Measurements from ENCODE around the gene IL1RAP. TPM values are rescaled to one million over a fixed set of nuclear protein-coding genes. Genes with fewer than 3 reads are reported as not detected.

The IL1RAP gene
- total and polyA plus RNA-seq, 10 donors = 1.1 to 47.4 (median 24.6) TPM

DNA sequence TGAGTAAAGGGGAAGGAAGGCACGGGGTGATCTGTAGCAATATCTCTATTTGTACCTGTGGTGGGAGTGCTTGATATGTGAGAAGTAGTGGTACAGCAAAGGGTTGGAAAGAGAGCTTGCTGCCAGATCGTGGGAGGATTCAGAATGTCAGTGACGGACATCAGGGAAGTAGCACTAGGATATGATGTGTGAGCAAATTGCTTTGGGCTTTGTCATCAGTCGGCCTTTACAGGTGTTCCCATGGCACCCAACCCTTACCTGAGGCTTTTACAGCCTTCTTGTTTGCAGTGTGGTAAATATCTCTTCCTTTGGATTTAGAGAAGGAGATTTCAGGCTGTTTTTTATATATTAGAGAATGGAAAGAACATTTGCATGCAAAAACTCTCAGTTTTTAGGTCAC is 29.8 kb downstream of the IL1RAP start:
- H3K36me3 ChIP-seq = no peaks in the 10 kb centered on the region
- no peak overlapping the region for H3K27ac ChIP-seq
- H3K27me3 ChIP-seq (replicated peaks in 1 of 7) = no peaks in the 10 kb centered on the region
- TF ChIP-seq POLR2A (IDR thresholded peaks at IDR 0.05) = no peak
- no peak for TF ChIP-seq POLR2AphosphoS5 (IDR thresholded peaks at IDR 0.05)
- no peak for TF ChIP-seq CTCF (IDR thresholded peaks at IDR 0.05 in 8 of 11, conservative IDR thresholded peaks at IDR 0.05 in 3 of 11)
- DNase-seq = no peak
- H3K4me3 ChIP-seq = no peak overlapping the region
- WGBS, 5 donors = 73 to 89% (median 74%) methylated on average over 4 of the region's 4 CpGs
- H3K4me1 ChIP-seq = no peaks in the 10 kb centered on the region
- intact Hi-C loops (cut with DNase I; ENCODE audit: low total_unique reads) = no loop called here
- no peaks in the 10 kb centered on the region for H3K9me3 ChIP-seq

GRCh38 chr3:190545191-190545590 is 31.3 kb downstream of the IL1RAP start:
- DNase-seq = no peak
- Histone ChIP-seq H3K27ac (no peak overlapping the region), H3K4me3 (no peak overlapping the region), H3K4me1 (no peaks in the 10 kb centered on the region), H3K36me3 (peaks cover 0 to 5% (median 0%) of the 10 kb centered on the region in 6 donors), H3K9me3 (peaks cover 0 to 2% (median 0%) of the 10 kb centered on the region in 8 donors), H3K27me3 (replicated peaks in 1 of 7) (no peaks in the 10 kb centered on the region)
- TF ChIP-seq POLR2A (IDR thresholded peaks at IDR 0.05) = no peak
- TF ChIP-seq CTCF (IDR thresholded peaks at IDR 0.05 in 8 of 11, conservative IDR thresholded peaks at IDR 0.05 in 3 of 11) = no peak
- no peak for TF ChIP-seq POLR2AphosphoS5 (IDR thresholded peaks at IDR 0.05)
- WGBS, 5 donors = 90 to 96% (median 93%) methylated on average over 4 of the region's 4 CpGs
- intact Hi-C loops (cut with DNase I; ENCODE audit: low total_unique reads) = no loop called here

DNA sequence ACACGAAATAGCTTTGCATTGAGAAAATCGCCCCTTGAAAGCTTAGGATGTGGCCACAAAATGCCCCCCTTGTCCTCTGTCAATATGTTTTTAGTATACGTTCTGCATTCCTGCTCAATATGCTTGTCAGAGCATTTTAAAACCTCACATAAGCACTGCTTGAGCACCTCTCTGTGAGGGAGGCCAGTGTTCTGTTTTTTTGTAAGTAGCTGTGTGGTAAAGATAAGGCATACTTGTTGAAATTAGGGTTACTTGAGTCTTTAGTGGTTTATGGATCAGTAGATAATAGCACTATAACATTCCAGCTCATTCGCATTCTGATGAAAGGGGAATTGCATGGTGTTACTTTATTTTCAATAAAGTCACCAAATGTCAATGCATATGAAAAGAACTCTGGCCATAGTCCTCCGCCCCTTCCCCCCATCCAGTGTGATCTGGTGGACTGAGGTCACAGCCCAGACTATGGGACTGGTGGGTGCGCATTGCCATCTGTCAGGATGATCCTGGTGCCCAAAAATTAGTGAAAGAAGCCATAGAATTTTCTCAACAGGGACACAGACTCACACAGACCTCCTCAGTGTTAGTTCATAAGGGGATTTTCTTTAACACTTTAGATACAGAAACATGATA is 33.1 kb downstream of the IL1RAP start:
- intact Hi-C loops (cut with DNase I; ENCODE audit: low total_unique reads) = no loop called here
- H3K36me3 ChIP-seq = peaks cover 0 to 18% (median 0%) of the 10 kb centered on the region in 6 donors
- WGBS, 5 donors = 77 to 95% (median 85%) methylated on average over 6 of the region's 6 CpGs

More for the DNA sequence above, 33.1 kb downstream of the IL1RAP start:
- DNase-seq = no peak
- no peak overlapping the region for H3K4me3 ChIP-seq
- no peak for TF ChIP-seq CTCF (IDR thresholded peaks at IDR 0.05 in 8 of 11, conservative IDR thresholded peaks at IDR 0.05 in 3 of 11)
- TF ChIP-seq POLR2AphosphoS5 (IDR thresholded peaks at IDR 0.05) = no peak
- no peak for TF ChIP-seq POLR2A (IDR thresholded peaks at IDR 0.05)
- H3K4me1 ChIP-seq = no peaks in the 10 kb centered on the region
- H3K27ac ChIP-seq = no peak overlapping the region
- H3K9me3 ChIP-seq = peaks cover 0 to 19% (median 5%) of the 10 kb centered on the region in 8 donors
- no peaks in the 10 kb centered on the region for H3K27me3 ChIP-seq (replicated peaks in 1 of 7)

Measured in spleen (tissue), 11 donors.